Left lung (tissue), 10 donors: ENCODE measurements around the gene KRT83. TPM values are rescaled to one million over a fixed set of nuclear protein-coding genes. Genes with fewer than 3 reads are reported as not detected.

Experiments used
- ATAC-seq: fragments of 200-7000 bp; cut with Tn5 transposase; one replicate; pipeline ENCODE4 v1.9.1; 2020; ENCODE audit warnings: moderate library complexity
- DNase-seq, 4 donors: peaks; one replicate each; pipeline ENCODE4 v3.0.0-alpha.2; 2013 to 2020
- H3K27ac ChIP-seq, 2 donors: fragments of 200-600 bp; sonication (generic) in 1 of 2; one replicate each; pipeline versions ENCODE4 v1.5.0 to v1.8.0; 2020 to 2021
- H3K27me3 ChIP-seq, 2 donors: fragments of 200-600 bp; sonication (generic) in 1 of 2; one replicate each; pipeline versions ENCODE4 v1.5.0 to v1.8.0; 2020 to 2021
- H3K36me3 ChIP-seq, 2 donors: fragments of 200-600 bp; sonication (generic) in 1 of 2; one replicate each; pipeline versions ENCODE4 v1.5.0 to v1.8.0; 2020 to 2021
- H3K4me1 ChIP-seq, 2 donors: fragments of 200-600 bp; one replicate each; pipeline ENCODE4 v1.8.0; 2021
- H3K4me3 ChIP-seq, 2 donors: fragments of 200-600 bp; sonication (generic) in 1 of 2; one replicate each; pipeline versions ENCODE4 v1.5.0 to v1.8.0; 2020 to 2021; ENCODE audit warnings: mild to moderate bottlenecking in 1 of 2
- H3K9me3 ChIP-seq, 2 donors: fragments of 200-600 bp; sonication (generic) in 1 of 2; one replicate each; pipeline versions ENCODE4 v1.5.0 to v1.8.0; 2020 to 2021
- intact Hi-C, 2 donors: fragments of 100-400 bp; cut with DNase I; formaldehyde crosslinking; loops; one replicate each; pipeline versions ENCODE4 v1.11.2 to v1.14.2; 2022
- polyA plus RNA-seq, 6 donors: library from polyadenylated mRNA; unstranded; fragments of 120-200 nt; gene quantifications; one replicate each; pipeline ENCODE4 v1.2.1, GENCODE V29; 2013; ENCODE audit not compliant: insufficient read length in 6 of 6
- total RNA-seq, 2 donors: library from RNA; stranded (reverse); fragmentation: NEBNext Ultra II Directional; extraction: Animal tissue kit (Norgen Biotek cat#: 25700); gene quantifications; one replicate each; pipeline ENCODE4 v1.2.1, GENCODE V29; 2021
- TF ChIP-seq, protein P1 (sequence below), 2 donors: fragments of 200-600 bp; sonication (generic) in 1 of 2; IDR thresholded peaks; one replicate each; pipeline versions ENCODE4 v1.5.0 to v1.8.0; 2021; ENCODE audit warnings: antibody characterized with exemption in 2 of 2
- donor health status: DM: no; HTN: yes; CAD: no.
- donor health status: DM: no; HTN: no; CAD: no.

The KRT83 gene
- total and polyA plus RNA-seq, 8 donors: not detected

DNA sequence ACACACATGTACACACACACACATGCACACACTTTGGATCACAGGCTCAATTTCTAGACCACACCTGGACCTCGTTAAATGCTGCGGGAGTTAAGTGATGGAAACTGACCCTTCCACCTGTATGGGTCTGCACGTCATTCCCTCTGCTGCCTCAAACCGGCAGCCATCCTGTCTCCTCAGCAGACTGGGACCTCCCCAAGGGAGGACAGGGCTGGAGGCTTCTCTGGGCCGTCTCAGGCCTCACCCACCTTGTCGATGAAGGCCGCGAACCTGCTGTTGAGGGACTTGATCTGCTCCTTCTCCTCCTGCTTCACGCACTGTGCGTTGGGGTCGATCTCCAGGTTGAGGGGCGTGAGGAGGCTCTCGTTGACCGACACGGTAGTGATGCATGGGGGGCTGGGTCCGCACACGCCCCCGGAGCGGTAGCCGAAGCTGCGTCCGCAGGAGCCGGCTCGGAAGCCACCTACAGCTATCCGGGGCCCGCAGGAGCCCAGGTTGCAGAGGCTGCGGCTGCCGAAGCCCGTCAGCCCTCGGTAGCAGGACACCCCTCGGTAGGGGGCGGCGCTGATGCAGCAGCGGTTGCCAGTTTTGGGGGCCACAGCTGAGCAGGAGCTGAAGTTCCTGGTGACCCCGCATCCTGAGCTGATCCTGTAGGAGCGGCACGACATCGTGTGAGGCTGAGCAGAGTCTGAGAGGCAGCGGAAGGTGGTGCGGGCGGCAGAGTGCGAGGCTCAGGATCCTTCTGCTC is 45.7 kb upstream of the KRT83 start, which contains the start of gene KRT85:
Gene KRT85, minus strand, starts transcription at position 744 of the 748 bp plus-strand sequence. Its CDS starts 76 bp downstream, at position 668.
- no peaks in the 10 kb centered on the region for H3K4me1 ChIP-seq
- no peak within 1 kb of the TSS for H3K27ac ChIP-seq
- no peak within 1 kb of the TSS for H3K4me3 ChIP-seq
- DNase-seq: no peak
- peaks cover 0 to 23% of the 10 kb centered on the region in 2 donors for H3K27me3 ChIP-seq
- no peaks in the 10 kb centered on the region for H3K9me3 ChIP-seq
- intact Hi-C loops: no loop called here
- no peak for ATAC-seq
- TF ChIP-seq, protein P1, sequence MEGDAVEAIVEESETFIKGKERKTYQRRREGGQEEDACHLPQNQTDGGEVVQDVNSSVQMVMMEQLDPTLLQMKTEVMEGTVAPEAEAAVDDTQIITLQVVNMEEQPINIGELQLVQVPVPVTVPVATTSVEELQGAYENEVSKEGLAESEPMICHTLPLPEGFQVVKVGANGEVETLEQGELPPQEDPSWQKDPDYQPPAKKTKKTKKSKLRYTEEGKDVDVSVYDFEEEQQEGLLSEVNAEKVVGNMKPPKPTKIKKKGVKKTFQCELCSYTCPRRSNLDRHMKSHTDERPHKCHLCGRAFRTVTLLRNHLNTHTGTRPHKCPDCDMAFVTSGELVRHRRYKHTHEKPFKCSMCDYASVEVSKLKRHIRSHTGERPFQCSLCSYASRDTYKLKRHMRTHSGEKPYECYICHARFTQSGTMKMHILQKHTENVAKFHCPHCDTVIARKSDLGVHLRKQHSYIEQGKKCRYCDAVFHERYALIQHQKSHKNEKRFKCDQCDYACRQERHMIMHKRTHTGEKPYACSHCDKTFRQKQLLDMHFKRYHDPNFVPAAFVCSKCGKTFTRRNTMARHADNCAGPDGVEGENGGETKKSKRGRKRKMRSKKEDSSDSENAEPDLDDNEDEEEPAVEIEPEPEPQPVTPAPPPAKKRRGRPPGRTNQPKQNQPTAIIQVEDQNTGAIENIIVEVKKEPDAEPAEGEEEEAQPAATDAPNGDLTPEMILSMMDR (IDR thresholded peaks at IDR 0.05): no peak
- H3K36me3 ChIP-seq: no peaks in the 10 kb centered on the region

DNA sequence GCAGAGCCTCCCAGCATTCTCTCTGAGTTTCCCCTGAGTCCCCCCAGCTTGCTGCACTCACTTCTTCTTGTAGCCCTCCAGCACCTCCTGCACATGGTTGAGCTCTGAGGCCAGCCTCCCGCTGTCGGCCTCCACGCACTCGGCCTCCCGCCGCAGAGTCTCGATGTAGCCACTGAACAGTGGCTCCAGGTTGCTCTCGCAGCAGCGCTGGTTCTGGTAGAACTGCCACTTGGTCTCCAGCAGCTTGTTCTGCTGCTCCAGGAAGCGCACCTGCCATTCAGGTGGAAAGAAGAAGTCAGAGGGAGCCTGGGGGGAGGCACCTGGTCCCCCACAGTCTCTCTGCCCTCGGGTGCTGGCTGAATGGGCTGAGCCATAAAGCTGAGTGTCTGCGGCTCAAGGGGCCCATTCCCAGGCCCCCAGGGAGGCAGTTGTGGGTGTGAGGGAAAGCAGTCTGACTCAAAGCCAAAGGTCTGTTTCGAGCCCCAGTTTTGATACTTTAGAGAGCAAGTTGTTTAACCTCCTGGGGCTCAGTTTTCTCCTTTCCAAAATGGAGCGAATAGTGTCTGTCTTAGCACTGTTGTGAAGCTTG is 43.8 kb upstream of the KRT83 start:
- H3K4me1 ChIP-seq: no peaks in the 10 kb centered on the region

DNA sequence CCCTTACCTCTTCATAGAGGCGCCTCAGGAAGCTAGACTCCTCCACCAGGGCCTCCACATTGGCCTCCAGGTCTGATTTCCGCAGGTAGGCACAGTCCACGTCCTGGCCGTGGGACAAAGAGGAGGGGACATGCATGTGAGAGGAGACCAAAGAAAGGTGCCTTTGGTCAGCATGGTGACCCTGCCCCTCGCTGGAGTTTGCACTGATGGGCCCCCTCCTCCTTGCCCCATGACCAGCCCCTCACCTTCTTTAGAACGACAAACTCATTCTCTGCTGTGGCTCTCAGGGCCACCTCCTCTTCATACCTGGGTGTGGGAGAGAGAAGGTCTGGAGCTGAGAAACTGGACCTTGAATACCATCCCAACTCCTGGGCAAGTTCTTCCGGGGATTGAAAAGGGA is 42.9 kb upstream of the KRT83 start:
- H3K27ac ChIP-seq: no peak overlapping the region
- H3K4me1 ChIP-seq: no peaks in the 10 kb centered on the region
- ATAC-seq (no peak), DNase-seq (no peak)
- H3K4me3 ChIP-seq: no peak overlapping the region
- intact Hi-C loops: no loop called here
- no peaks in the 10 kb centered on the region for H3K36me3 ChIP-seq
- TF ChIP-seq, protein P1 (IDR thresholded peaks at IDR 0.05): no peak
- H3K27me3 ChIP-seq: peaks cover 0 to 18% of the 10 kb centered on the region in 2 donors
- no peaks in the 10 kb centered on the region for H3K9me3 ChIP-seq

More for the DNA sequence above, 43.8 kb upstream of the KRT83 start:
- H3K27me3 ChIP-seq: peaks cover 0 to 22% of the 10 kb centered on the region in 2 donors
- DNase-seq (no peak), ATAC-seq (no peak)
- no peak overlapping the region for H3K4me3 ChIP-seq
- intact Hi-C loops: no loop called here
- H3K36me3 ChIP-seq: no peaks in the 10 kb centered on the region
- TF ChIP-seq, protein P1 (IDR thresholded peaks at IDR 0.05): no peak
- H3K27ac ChIP-seq: no peak overlapping the region
- no peaks in the 10 kb centered on the region for H3K9me3 ChIP-seq

DNA sequence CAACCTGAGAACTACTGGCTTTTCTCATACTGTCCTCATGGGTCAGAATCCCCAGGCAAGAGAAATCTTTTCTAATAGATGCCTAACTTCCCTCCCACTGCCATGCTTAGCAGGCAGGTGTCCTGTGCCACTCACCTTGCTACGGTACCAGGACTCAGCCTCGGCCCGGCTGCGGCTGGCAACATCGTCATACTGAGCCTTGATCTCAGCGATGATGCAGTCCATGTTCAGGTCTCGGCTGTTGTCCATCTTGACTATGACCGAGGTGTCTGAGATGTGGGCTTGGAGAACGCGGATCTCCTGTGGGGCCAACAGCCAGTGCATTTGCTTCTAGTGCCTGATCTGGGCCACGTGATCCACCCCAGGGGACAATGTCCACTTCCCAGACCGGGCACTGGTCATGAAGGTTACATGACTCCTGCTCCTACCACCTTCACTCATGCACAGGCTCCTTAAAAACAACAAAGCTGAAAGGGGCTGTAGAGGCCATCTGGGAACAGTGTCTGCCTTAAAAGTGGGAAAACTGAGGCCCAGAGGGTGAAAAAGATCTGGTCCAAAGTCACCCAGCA is 42.0 kb upstream of the KRT83 start:
- DNase-seq (no peak), ATAC-seq (no peak)
- no peak overlapping the region for H3K27ac ChIP-seq
- H3K36me3 ChIP-seq: no peaks in the 10 kb centered on the region
- TF ChIP-seq, protein P1 (IDR thresholded peaks at IDR 0.05): no peak
- H3K9me3 ChIP-seq: no peaks in the 10 kb centered on the region
- no peaks in the 10 kb centered on the region for H3K4me1 ChIP-seq
- peaks cover 0 to 16% of the 10 kb centered on the region in 2 donors for H3K27me3 ChIP-seq
- intact Hi-C loops: no loop called here
- H3K4me3 ChIP-seq: no peak overlapping the region

DNA sequence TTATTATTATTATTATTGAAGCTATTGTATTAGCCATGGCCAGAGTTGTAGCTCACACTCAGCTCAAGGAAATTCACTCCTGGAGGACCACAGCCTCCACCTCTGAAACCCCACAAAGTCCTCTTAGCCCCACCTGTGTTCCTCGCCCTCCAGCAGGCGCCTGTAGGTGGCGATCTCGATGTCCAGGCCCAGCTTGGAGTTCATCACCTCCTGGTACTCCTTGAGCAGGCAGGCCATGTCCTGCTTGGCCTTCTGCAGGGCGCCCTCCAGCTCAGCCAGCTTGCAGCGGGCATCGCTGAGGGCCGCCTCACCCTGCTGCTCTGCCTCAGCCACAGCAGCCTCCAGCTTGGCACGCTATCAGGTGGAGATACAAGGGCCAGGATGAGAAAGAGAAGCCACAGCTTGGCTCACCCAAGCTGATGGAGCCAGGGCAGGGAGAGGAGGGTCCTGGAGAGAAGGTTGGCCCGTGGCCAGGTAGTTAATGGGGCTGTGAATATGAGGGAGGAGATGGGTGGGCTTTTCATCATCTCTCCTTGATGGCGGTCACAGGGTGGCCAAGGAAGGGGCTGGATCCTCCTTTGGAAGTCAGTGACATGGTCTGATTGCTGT is 41.0 kb upstream of the KRT83 start:
- Histone ChIP-seq H3K4me1 (no peaks in the 10 kb centered on the region), H3K36me3 (no peaks in the 10 kb centered on the region), H3K27me3 (peaks cover 0 to 7% of the 10 kb centered on the region in 2 donors), H3K27ac (no peak overlapping the region), H3K9me3 (no peaks in the 10 kb centered on the region), H3K4me3 (no peak overlapping the region)
- intact Hi-C loops: no loop called here
- TF ChIP-seq, protein P1 (IDR thresholded peaks at IDR 0.05): peak in 1 of 2 donors; percentile 8
- ATAC-seq (no peak), DNase-seq (no peak)
